ENCODE data around the gene VNN1. TPM values are rescaled to one million over a fixed set of nuclear protein-coding genes. Genes with fewer than 3 reads are reported as not detected.

Gene VNN1
- total RNA-seq, 1 donor from 2014 or later: not detected

DNA sequence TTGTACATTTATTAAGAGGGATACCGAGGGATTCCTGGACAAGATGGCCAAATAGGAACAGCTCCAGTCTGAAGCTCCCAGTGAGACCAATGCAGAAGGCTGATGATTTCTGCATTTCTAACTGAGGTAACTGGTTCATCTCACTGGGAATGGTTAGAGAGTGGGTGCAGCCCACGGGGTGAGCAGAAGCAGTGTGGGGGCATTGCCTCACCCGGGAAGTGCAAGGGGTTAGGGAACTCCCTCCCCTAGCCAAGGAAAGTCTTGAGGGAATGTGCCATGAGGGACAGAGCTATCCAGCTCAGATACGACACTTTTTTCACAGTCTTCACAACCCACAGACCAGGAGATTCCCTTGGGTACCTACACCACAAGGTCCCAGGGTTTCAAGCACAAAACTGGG, 79.1 kb downstream of the VNN1 start:
- H3K27me3 Mint-ChIP-seq (ENCODE audit: low read depth): peaks cover 39% of the 10 kb centered on the region
- no peaks in the 10 kb centered on the region for H3K4me1 Mint-ChIP-seq (ENCODE audit: low read depth)
- H3K36me3 Mint-ChIP-seq (ENCODE audit: low read depth): peaks cover 4% of the 10 kb centered on the region
- DNase-seq (ENCODE audit: low spot score): no peak
- no peak overlapping the region for H3K27ac Mint-ChIP-seq (ENCODE audit: unreplicated experiment)
- H3K4me3 Mint-ChIP-seq (ENCODE audit: unreplicated experiment): no peak overlapping the region
- TF ChIP-seq CTCF (IDR thresholded peaks at IDR 0.05): no peak
- peaks cover 17% of the 10 kb centered on the region for H3K9me3 Mint-ChIP-seq (ENCODE audit: low read depth)

GRCh38 chr6:132633362-132633761, 80.5 kb downstream of the VNN1 start:
- peaks cover 25% of the 10 kb centered on the region for H3K9me3 Mint-ChIP-seq (ENCODE audit: low read depth)
- no peaks in the 10 kb centered on the region for H3K4me1 Mint-ChIP-seq (ENCODE audit: low read depth)
- H3K27me3 Mint-ChIP-seq (ENCODE audit: low read depth): peaks cover 39% of the 10 kb centered on the region
- no peak for DNase-seq (ENCODE audit: low spot score)
- no peak for TF ChIP-seq CTCF (IDR thresholded peaks at IDR 0.05)
- no peak overlapping the region for H3K27ac Mint-ChIP-seq (ENCODE audit: unreplicated experiment)
- H3K4me3 Mint-ChIP-seq (ENCODE audit: unreplicated experiment): no peak overlapping the region
- H3K36me3 Mint-ChIP-seq (ENCODE audit: low read depth): peaks cover 4% of the 10 kb centered on the region

Other genes with a start within 250 kb of the VNN1 start
- 58.2 to 69.3 TPM (median 66.5 TPM) in 3 replicates for gene STX7, start 200.9 kb downstream of the VNN1 start, total RNA-seq
- not detected in 3 replicates for gene TAAR9, start 175.8 kb downstream of the VNN1 start, total RNA-seq
- gene TAAR8, start 161.4 kb downstream of the VNN1 start, total RNA-seq: not detected in 3 replicates
- not detected in 3 replicates for gene TAAR6, start 143.7 kb downstream of the VNN1 start, total RNA-seq
- not detected in 3 replicates for gene TAAR5, start 124.3 kb downstream of the VNN1 start, total RNA-seq
- gene TAAR2, start 89.8 kb downstream of the VNN1 start, total RNA-seq: not detected in 3 replicates
- not detected in 3 replicates for gene TAAR1, start 54.9 kb downstream of the VNN1 start, total RNA-seq
- not detected in 3 replicates for gene VNN2, start 43.8 kb upstream of the VNN1 start, total RNA-seq
- 2.4 to 6.2 TPM (median 2.7 TPM) in 3 replicates for gene SLC18B1, start 84.6 kb upstream of the VNN1 start, total RNA-seq
- gene RPS12, start 100.5 kb upstream of the VNN1 start, total RNA-seq: 804 to 1,052 TPM (median 810 TPM) in 3 replicates

All from chondrocyte (in vitro differentiated cells).